Mucosa of stomach (tissue), 1 donor: Measurements from ENCODE around the gene PGAM1.
A peak's percentile ranks its signal among the peaks of the same experiment; 100 is the strongest.
"Not testable (repeated sequence)": the region's sequence is repeated elsewhere in the genome, so short reads cannot be mapped to it uniquely, and the experiment has no call there.

Source experiments
- H3K27me3 ChIP-seq: one replicate; pipeline ENCODE4 v1.7.0; 2013; ENCODE audit warnings: mild to moderate bottlenecking, low read length; ENCODE audit not compliant: control insufficient read depth, insufficient read depth
- H3K36me3 ChIP-seq: one replicate; pipeline ENCODE4 v1.7.0; 2013; ENCODE audit warnings: low read length; ENCODE audit not compliant: control insufficient read depth, insufficient read depth
- H3K4me1 ChIP-seq: one replicate; pipeline ENCODE4 v1.7.0; 2013; ENCODE audit warnings: mild to moderate bottlenecking, low read length; ENCODE audit not compliant: control insufficient read depth, insufficient read depth
- H3K4me3 ChIP-seq: one replicate; pipeline ENCODE4 v1.7.0; 2013; ENCODE audit warnings: low read length
- H3K9ac ChIP-seq: one replicate; pipeline ENCODE4 v1.7.0; 2013; ENCODE audit warnings: mild to moderate bottlenecking, low read length, moderate library complexity
- H3K9me3 ChIP-seq: one replicate; pipeline ENCODE4 v1.7.0; 2013; ENCODE audit warnings: mild to moderate bottlenecking, low read length, moderate library complexity; ENCODE audit not compliant: control insufficient read depth
- donor health status: Pancreatic carcinoma.

The PGAM1 gene

DNA sequence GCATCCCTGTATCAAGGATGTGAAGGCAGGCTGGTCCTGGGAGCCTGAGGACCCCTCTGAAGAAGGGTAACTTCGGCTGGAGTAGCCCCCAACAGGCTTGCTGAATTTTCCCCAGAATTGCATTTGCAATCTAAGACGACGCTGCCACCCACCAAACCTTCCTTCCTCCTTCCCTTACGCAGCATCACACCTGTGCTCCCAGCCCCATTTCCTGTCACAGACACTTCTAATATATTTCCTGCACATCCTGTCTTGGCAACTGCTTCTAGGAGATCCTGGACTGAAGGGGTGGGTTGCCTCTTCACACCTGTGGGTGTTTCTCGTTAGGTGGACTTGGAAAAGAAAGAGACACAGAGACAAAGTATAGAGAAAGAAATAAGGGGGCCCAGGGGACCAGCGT is 9.4 kb upstream of the PGAM1 start:
- Histone ChIP-seq H3K4me3 (no peak overlapping the region), H3K4me1 (peaks cover 5% of the 10 kb centered on the region), H3K36me3 (no peaks in the 10 kb centered on the region), H3K27me3 (no peaks in the 10 kb centered on the region), H3K9me3 (no peaks in the 10 kb centered on the region), H3K9ac (no peak overlapping the region)

DNA sequence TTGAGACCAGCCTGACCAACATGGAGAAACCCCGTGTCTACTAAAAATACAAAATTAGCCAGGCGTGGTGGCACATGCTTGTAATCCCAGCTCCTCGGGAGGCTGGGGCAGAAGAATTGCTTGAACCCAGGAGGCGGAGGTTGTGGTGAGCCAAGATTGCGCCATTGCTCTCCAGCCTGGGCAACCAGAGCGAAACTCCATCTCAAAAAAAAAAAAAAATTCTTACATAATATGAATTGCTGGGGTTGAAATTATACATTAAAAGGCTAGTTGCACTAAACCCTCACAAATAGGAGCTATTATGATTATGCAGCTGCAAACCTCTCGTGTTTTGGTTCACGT is 2.3 kb upstream of the PGAM1 start:
- not testable (repeated sequence) for H3K27me3 ChIP-seq, H3K9ac ChIP-seq, H3K9me3 ChIP-seq, H3K36me3 ChIP-seq, H3K4me3 ChIP-seq
- peaks cover 20% of the 10 kb centered on the region for H3K4me1 ChIP-seq

DNA sequence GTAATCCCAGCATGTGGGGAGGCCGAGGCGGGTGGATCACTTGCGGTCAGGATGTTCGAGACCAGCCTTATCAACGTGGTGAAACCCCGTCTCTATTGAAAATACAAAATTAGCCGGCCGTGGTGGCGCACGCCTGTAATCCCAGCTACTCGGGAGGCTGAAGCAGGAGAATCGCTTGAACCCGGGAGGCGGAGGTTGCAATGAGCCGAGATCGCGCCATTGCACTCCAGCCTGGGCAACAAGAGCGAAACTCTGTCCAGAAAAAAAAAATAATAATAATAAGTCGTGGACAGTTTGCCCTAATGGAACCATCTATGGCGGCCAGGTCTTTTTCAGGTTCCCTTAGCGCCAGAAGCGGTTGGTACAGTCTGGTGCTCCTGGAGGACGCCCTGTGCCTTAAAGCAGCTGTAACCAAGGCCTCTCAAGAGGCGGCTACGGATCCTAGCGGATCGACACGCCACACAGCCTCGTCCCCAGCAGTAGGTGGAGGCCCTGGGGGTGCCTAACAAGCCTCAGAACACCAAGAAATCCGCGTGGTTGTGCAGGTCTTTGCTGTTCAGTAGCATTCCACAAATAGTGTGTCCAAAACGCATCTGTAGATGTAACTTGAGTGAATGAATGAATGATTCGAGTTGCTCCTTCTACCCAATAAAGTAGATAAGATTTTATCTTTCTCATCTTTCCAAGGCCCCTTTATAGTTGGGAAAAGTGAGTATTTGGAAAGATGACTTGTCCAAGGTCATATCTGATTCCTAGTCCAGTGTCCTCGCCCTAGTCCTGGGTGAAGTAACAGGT is 982 bp downstream of the PGAM1 start:
- no peaks in the 10 kb centered on the region for H3K9me3 ChIP-seq
- peak overlapping the region; percentile 67 for H3K9ac ChIP-seq
- H3K4me1 ChIP-seq = peaks cover 17% of the 10 kb centered on the region
- peak overlapping the region; percentile 64 for H3K4me3 ChIP-seq
- no peaks in the 10 kb centered on the region for H3K36me3 ChIP-seq
- H3K27me3 ChIP-seq = no peaks in the 10 kb centered on the region

DNA sequence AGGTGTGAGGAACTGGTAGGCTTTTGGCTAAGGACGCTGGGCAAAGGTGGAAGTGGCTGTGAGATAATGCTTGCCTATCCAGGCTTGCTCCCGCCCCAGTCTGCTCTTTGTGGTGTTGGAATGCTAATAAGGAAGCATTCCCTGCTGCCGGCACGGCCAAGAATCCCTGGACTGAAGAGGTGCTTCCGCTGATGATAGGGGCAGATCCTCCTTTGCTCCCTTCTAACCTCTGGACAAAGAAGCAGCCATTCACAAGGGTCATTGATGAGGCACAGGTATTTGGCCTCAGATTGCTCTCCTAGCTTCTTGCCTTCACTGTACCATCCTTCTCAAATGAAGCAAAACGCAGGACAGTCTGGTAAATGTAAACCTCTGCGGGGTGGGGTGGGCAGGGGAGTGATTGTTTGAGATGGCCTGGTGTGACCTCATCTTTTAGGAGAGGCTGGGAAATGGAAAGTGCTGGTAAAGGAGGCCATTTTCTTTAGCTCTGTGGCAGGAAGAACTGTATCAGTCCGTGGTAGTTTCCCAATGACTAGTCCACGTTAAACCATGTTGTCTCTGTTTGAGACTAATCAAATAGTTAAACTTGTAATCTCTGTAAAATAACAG is 1.7 kb downstream of the PGAM1 start:
- H3K4me1 ChIP-seq = peaks cover 17% of the 10 kb centered on the region
- H3K36me3 ChIP-seq = no peaks in the 10 kb centered on the region
- H3K4me3 ChIP-seq = peak overlapping the region; percentile 64
- H3K9ac ChIP-seq = no peak overlapping the region
- H3K27me3 ChIP-seq = no peaks in the 10 kb centered on the region
- no peaks in the 10 kb centered on the region for H3K9me3 ChIP-seq

DNA sequence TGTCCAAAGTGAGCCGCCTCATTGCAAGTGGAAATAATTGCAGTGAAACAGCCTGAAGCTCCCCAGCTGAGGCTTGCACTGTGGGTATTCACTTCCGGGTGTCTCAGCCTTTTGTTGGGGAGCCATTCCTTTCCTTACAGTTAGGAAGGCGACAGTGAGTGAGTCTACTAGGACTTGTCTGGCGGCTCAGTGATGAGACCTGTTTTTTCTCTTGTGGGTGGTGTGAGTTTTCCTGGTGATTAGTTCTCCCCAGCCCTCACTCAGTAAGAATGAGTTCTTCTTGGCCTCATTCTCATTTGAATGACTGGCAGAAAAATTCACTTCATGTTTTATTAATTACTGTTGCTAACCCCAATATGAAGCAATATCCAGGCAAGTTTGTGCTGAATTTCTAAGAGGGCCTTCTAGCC is 2.6 kb downstream of the PGAM1 start:
- Histone ChIP-seq H3K4me1 (peaks cover 17% of the 10 kb centered on the region), H3K9ac (no peak overlapping the region), H3K36me3 (no peaks in the 10 kb centered on the region), H3K9me3 (no peaks in the 10 kb centered on the region), H3K27me3 (no peaks in the 10 kb centered on the region), H3K4me3 (no peak overlapping the region)

DNA sequence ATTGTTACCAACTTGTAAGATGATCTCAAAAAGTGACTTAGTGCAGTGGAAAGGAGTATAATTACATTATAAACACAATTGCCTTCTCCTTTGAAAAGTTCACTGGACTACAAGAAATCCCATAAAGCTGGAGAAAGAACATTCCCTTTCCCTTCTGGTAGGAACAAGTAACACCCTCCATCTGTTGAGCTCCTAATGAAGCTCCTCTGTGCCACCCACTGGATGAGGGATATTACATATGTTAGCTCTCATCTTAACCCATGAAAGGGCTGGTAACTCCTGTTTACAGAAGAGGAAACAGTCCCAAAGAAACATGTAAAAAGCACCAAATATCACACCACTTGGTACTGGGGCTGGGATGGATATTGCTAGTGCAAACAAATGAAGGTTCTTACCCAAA is 8.1 kb downstream of the PGAM1 start:
- H3K4me3 ChIP-seq = no peak overlapping the region
- H3K9me3 ChIP-seq = no peaks in the 10 kb centered on the region
- H3K9ac ChIP-seq = no peak overlapping the region
- no peaks in the 10 kb centered on the region for H3K36me3 ChIP-seq
- no peaks in the 10 kb centered on the region for H3K4me1 ChIP-seq
- no peaks in the 10 kb centered on the region for H3K27me3 ChIP-seq

DNA sequence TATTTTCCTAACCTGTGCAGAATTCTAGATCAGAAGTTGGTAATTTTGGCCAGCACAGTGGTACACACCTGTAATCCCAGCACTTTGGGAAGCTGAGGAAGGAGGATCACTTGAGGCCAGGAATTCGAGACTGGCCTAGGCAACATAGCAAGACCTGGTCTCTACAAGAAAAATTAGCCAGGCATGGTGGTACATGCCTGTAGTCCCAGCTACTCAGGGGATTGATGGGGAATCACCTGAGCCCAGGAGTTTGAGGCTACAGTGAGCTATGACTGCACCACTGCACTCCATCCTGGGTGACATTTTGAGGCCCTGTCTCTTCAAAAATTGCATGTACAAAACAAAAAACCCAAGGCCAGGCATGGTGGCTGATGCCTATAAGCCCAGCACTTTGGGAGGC is 8.6 kb downstream of the PGAM1 start:
- H3K36me3 ChIP-seq = no peaks in the 10 kb centered on the region
- no peak overlapping the region for H3K4me3 ChIP-seq

DNA sequence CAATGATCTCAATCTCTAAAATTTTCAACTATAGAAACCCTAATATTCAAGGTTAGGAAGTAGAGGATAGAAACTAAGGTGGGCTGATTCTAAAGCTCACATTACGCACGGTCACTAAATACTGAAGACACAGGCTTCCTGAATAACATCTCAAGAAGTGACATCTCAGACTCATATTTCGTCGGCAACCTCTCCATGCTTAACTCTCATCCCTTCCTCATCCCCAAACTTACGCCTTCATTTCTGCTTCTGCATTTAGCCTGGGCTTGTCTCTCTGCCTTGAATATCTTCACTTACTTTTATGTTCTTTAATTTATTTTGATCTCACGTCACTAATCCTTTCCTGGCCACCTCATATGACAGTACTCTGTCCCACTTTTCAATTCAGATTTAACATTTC is 9.2 kb downstream of the PGAM1 start:
- H3K36me3 ChIP-seq = no peaks in the 10 kb centered on the region
- H3K4me3 ChIP-seq = no peak overlapping the region
- H3K27me3 ChIP-seq = no peaks in the 10 kb centered on the region
- no peaks in the 10 kb centered on the region for H3K9me3 ChIP-seq
- no peaks in the 10 kb centered on the region for H3K4me1 ChIP-seq
- no peak overlapping the region for H3K9ac ChIP-seq

More for the DNA sequence above, 8.6 kb downstream of the PGAM1 start:
- H3K4me1 ChIP-seq = no peaks in the 10 kb centered on the region
- H3K9ac ChIP-seq = no peak overlapping the region
- no peaks in the 10 kb centered on the region for H3K9me3 ChIP-seq
- H3K27me3 ChIP-seq = no peaks in the 10 kb centered on the region

DNA sequence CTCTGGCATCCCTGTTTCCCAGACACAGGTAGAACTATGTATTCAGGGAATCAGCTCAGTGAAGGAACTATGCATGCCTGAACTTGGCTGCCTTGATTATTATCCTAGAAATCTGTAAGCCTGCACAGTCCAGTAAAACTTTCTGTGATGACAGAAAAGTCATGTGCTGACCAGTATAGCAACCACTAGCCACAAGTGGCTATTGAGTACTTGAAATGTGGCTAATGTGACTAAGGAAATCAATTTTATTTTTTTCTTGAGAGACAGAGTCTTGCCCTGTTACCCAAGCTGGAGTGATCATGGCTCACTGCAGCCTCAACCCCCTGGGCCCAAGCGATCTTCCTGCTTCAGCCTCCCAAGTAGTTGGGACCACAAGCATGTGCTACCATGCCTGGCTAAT is 16.3 kb downstream of the PGAM1 start:
- no peak overlapping the region for H3K4me3 ChIP-seq
- H3K27me3 ChIP-seq = no peaks in the 10 kb centered on the region
- H3K36me3 ChIP-seq = no peaks in the 10 kb centered on the region
- H3K9me3 ChIP-seq = no peaks in the 10 kb centered on the region
- H3K9ac ChIP-seq = no peak overlapping the region
- H3K4me1 ChIP-seq = peaks cover 12% of the 10 kb centered on the region

DNA sequence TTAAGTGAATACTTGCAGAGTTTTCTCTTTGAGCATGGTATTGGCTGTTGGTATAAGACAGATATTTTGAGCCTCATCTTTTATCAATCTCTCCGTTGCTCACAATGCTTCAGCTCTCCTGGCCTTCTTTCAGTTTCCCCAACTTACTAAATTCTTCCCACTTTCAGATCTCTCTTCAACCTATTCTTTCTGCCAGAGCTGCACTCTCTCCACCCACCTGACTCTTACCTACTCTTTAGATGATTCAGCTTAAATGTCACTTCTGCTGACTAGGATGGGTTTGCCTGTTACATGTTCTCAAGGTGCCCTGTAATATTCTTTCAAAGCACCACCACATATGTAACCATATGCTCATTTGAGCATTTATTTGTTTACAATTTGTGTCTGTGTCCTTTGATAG is 18.2 kb downstream of the PGAM1 start:
- no peak overlapping the region for H3K4me3 ChIP-seq
- no peaks in the 10 kb centered on the region for H3K36me3 ChIP-seq
- no peaks in the 10 kb centered on the region for H3K27me3 ChIP-seq
- no peaks in the 10 kb centered on the region for H3K9me3 ChIP-seq
- H3K9ac ChIP-seq = no peak overlapping the region
- peaks cover 23% of the 10 kb centered on the region for H3K4me1 ChIP-seq

DNA sequence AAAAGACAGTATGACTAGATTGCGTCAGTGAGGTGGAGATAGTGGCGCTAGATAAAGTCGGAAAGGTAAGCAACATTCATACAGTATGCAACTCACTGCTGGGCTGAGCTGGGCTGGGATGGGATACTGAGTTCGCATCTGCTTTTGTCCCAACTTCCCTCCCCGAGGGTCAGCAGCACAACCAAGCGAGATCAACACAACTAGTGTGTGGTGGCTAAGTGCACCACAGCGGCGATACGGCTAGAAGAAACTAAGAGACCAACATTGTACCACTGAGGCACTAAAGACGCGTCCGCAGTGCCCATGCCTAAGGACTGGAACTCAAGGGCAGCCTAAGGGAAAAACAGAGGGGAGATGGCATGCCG is 19.3 kb downstream of the PGAM1 start:
- no peaks in the 10 kb centered on the region for H3K27me3 ChIP-seq
- H3K9me3 ChIP-seq = no peaks in the 10 kb centered on the region
- peaks cover 23% of the 10 kb centered on the region for H3K4me1 ChIP-seq
- H3K4me3 ChIP-seq = peak overlapping the region; percentile 54
- peak overlapping the region; percentile 51 for H3K9ac ChIP-seq
- no peaks in the 10 kb centered on the region for H3K36me3 ChIP-seq

DNA sequence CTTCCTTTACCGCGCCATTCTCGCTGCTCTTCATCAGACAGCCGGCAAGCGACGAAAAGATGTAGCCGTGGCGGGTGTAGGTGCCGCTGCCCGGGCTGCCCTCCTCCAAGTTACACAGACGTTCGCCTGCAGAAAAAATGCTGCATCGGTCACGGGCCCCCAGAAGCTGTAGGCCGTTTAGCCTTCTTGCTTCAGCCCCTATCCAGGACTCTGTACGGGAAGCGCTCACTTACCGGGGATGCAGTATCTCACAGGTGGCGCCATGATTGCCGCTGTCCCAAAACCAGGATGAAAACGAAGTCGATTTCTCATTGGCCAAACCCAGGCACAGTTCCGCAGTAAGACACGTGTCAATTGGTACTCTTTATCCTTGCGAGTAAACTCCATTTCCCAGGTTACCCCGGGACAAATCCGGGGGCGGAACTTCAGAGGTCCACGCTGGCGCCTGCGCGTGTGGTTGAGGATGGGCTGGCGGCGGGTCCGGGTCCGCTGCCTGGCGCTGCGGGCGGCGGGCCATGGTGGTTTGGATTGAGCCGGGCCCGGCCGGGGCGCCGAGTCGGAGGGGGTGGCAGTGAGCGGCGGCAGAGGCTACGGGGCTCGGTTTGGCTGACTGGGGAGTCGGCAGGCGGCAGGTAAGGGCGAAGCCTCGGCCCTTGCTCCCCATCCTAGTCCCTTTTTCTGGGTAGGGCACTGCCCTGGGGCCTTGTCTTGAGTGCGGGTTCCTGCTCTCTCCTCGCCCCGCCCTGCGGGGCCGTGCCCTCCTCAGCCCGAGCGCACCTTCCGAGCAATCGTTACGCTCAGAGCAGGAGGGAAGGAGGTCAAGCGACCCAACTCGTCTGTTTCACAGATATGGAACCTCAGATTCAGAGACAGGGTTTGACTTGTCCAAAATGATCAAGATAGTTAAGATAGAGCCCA is 20.0 kb downstream of the PGAM1 start, which contains the start of the genes EXOSC1 and ZDHHC16:
TSS of gene EXOSC1 (minus strand) at position 285 of the 918 bp plus-strand sequence. CDS start at position 264, 21 bp downstream.
TSS of gene ZDHHC16 (plus strand) at position 454 of the 918 bp plus-strand sequence. CDS start 5,501 bp downstream, outside the sequence.
- Histone ChIP-seq H3K36me3 (no peaks in the 10 kb centered on the region), H3K4me3 (peak within 1 kb of the TSS; percentile 54), H3K9me3 (no peaks in the 10 kb centered on the region), H3K27me3 (no peaks in the 10 kb centered on the region), H3K9ac (peak within 1 kb of the TSS; percentile 51), H3K4me1 (peaks cover 23% of the 10 kb centered on the region)
